ENCODE results near the gene ARSB.

The ARSB gene

GRCh38 chr5:78808818-78809217 lies 176.3 kb downstream of the ARSB start:
- no peak for DNase-seq (ENCODE audit: low read depth in 3 of 3, low spot score in 1 of 3)

- DNase-seq (ENCODE audit: low read depth in 3 of 3, low spot score in 1 of 3): no peak
These were observed 176.7 kb downstream of the ARSB start for GRCh38 chr5:78808380-78808779.

GRCh38 chr5:78806544-78806943 lies 178.6 kb downstream of the ARSB start:
- DNase-seq (ENCODE audit: low read depth in 3 of 3, low spot score in 1 of 3): no peak

- DNase-seq (ENCODE audit: low read depth in 3 of 3, low spot score in 1 of 3): no peak
These were observed 179.5 kb downstream of the ARSB start for GRCh38 chr5:78805474-78806124.

GRCh38 chr5:78804995-78805394 lies 180.1 kb downstream of the ARSB start:
- DNase-seq (ENCODE audit: low read depth in 3 of 3, low spot score in 1 of 3): no peak

GRCh38 chr5:78803941-78804340 lies 181.2 kb downstream of the ARSB start:
- DNase-seq (ENCODE audit: low read depth in 3 of 3, low spot score in 1 of 3): no peak

GRCh38 chr5:78803353-78803752 lies 181.8 kb downstream of the ARSB start:
- no peak for DNase-seq (ENCODE audit: low read depth in 3 of 3, low spot score in 1 of 3)

- DNase-seq (ENCODE audit: low read depth in 3 of 3, low spot score in 1 of 3): no peak
These were observed 183.7 kb downstream of the ARSB start for GRCh38 chr5:78801413-78801812.

GRCh38 chr5:78799266-78800017 lies 185.7 kb downstream of the ARSB start:
- no peak for DNase-seq (ENCODE audit: low read depth in 3 of 3, low spot score in 1 of 3)

- DNase-seq (ENCODE audit: low read depth in 3 of 3, low spot score in 1 of 3): no peak
These were observed 186.5 kb downstream of the ARSB start for GRCh38 chr5:78798673-78799029.

- DNase-seq (ENCODE audit: low read depth in 3 of 3, low spot score in 1 of 3): no peak
These were observed 187.0 kb downstream of the ARSB start for GRCh38 chr5:78797936-78798672.

GRCh38 chr5:78795757-78796156 lies 189.4 kb downstream of the ARSB start:
- DNase-seq (ENCODE audit: low read depth in 3 of 3, low spot score in 1 of 3): no peak

GRCh38 chr5:78794693-78795215 lies 190.4 kb downstream of the ARSB start:
- no peak for DNase-seq (ENCODE audit: low read depth in 3 of 3, low spot score in 1 of 3)

GRCh38 chr5:78793907-78794662 lies 191.0 kb downstream of the ARSB start:
- DNase-seq (ENCODE audit: low read depth in 3 of 3, low spot score in 1 of 3): no peak

GRCh38 chr5:78792345-78793055 lies 192.6 kb downstream of the ARSB start:
- DNase-seq (ENCODE audit: low read depth in 3 of 3, low spot score in 1 of 3): no peak

- no peak for DNase-seq (ENCODE audit: low read depth in 3 of 3, low spot score in 1 of 3)
These were observed 193.5 kb downstream of the ARSB start for GRCh38 chr5:78791501-78792100.

GRCh38 chr5:78787783-78788182 lies 197.3 kb downstream of the ARSB start:
- no peak for DNase-seq (ENCODE audit: low read depth in 3 of 3, low spot score in 1 of 3)

GRCh38 chr5:78785454-78785853 lies 199.7 kb downstream of the ARSB start:
- no peak for DNase-seq (ENCODE audit: low read depth in 3 of 3, low spot score in 1 of 3)

GRCh38 chr5:78783434-78784130 lies 201.5 kb downstream of the ARSB start:
- no peak for DNase-seq (ENCODE audit: low read depth in 3 of 3, low spot score in 1 of 3)

- DNase-seq (ENCODE audit: low read depth in 3 of 3, low spot score in 1 of 3): no peak
These were observed 202.4 kb downstream of the ARSB start for GRCh38 chr5:78782728-78783127.
